Liver (tissue), 9 donors: ENCODE measurements around the gene CA10. TPM values are rescaled to one million over a fixed set of nuclear protein-coding genes. Genes with fewer than 3 reads are reported as not detected.

Experiments used
- DNase-seq: peaks from one replicate; pipeline ENCODE4 v3.0.0-alpha.2; 2017; ENCODE audit warnings: low spot score
- H3K27ac ChIP-seq, 2 donors: one replicate each; pipeline ENCODE4 v1.7.0; 2013; ENCODE audit warnings: inconsistent platforms in 2 of 2, low read length in 2 of 2, control low read depth in 1 of 2, low read depth in 1 of 2, mild to moderate bottlenecking in 1 of 2
- H3K27me3 ChIP-seq, 4 donors: one replicate each; pipeline versions ENCODE4 v1.6.1 to v1.7.0; 2013; ENCODE audit warnings: low read length in 3 of 4, inconsistent platforms in 1 of 4, mild to moderate bottlenecking in 1 of 4, moderate library complexity in 1 of 4; ENCODE audit not compliant: control insufficient read depth in 4 of 4, insufficient read depth in 4 of 4
- H3K36me3 ChIP-seq, 4 donors: one replicate each; pipeline versions ENCODE4 v1.6.1 to v1.7.0; 2013; ENCODE audit warnings: low read length in 3 of 4, mild to moderate bottlenecking in 3 of 4, low read depth in 1 of 4, moderate library complexity in 1 of 4; ENCODE audit not compliant: control insufficient read depth in 4 of 4, insufficient read depth in 3 of 4
- H3K4me1 ChIP-seq, 4 donors: one replicate each; pipeline versions ENCODE4 v1.6.1 to v1.7.0; 2013; ENCODE audit warnings: low read length in 3 of 4, mild to moderate bottlenecking in 3 of 4, moderate library complexity in 1 of 4; ENCODE audit not compliant: control insufficient read depth in 4 of 4, insufficient read depth in 4 of 4
- H3K4me3 ChIP-seq, 3 donors: one replicate each; pipeline versions ENCODE4 v1.6.1 to v1.7.0; 2013; ENCODE audit warnings: low read length in 3 of 3, control low read depth in 1 of 3, low read depth in 1 of 3, mild to moderate bottlenecking in 1 of 3
- H3K9ac ChIP-seq, 2 donors: one replicate each; pipeline ENCODE4 v1.7.0; 2013; ENCODE audit warnings: low read length in 2 of 2, mild to moderate bottlenecking in 2 of 2, moderate library complexity in 2 of 2, control low read depth in 1 of 2, low read depth in 1 of 2
- H3K9me3 ChIP-seq, 4 donors: one replicate each; pipeline versions ENCODE4 v1.6.1 to v1.7.0; 2013; ENCODE audit warnings: low read length in 3 of 4; ENCODE audit not compliant: control insufficient read depth in 4 of 4
- ATF3 ChIP-seq: IDR thresholded peaks from 2 replicates; pipeline ENCODE4 v1.6.1; 2016; ENCODE audit warnings: antibody characterized with exemption
- CTCF ChIP-seq: fragments of 150-350 bp; IDR thresholded peaks from 2 replicates; pipeline ENCODE4 v1.5.1; 2017; ENCODE audit warnings: improper control_type of control experiment, low read depth, low read length; ENCODE audit not compliant: missing input control
- EGR1 ChIP-seq, 2 donors: IDR thresholded peaks; 2 replicates each; pipeline ENCODE4 v1.6.1; 2016 to 2018; ENCODE audit warnings: antibody characterized with exemption in 2 of 2, low read depth in 2 of 2
- FOXA2 ChIP-seq: IDR thresholded peaks from 2 replicates; pipeline ENCODE4 v1.6.1; 2016; ENCODE audit warnings: antibody characterized with exemption
- GABPA ChIP-seq, 2 donors: IDR thresholded peaks in 1 of 2; conservative IDR thresholded peaks in 1 of 2; 2 replicates each; pipeline ENCODE4 v1.6.1; 2016; ENCODE audit warnings: antibody characterized with exemption in 2 of 2, mild to moderate bottlenecking in 1 of 2, moderate library complexity in 1 of 2
- HNF4A ChIP-seq, 2 donors: conservative IDR thresholded peaks; 2 replicates each; pipeline ENCODE4 v1.6.1; 2016; ENCODE audit warnings: antibody characterized with exemption in 2 of 2, mild to moderate bottlenecking in 2 of 2
- HNF4G ChIP-seq: IDR thresholded peaks from 2 replicates; pipeline ENCODE4 v1.6.1; 2016; ENCODE audit warnings: antibody characterized with exemption
- JUND ChIP-seq, 2 donors: IDR thresholded peaks; 2 replicates each; pipeline ENCODE4 v1.6.1; 2016; ENCODE audit warnings: antibody characterized with exemption in 2 of 2
- MAX ChIP-seq: IDR thresholded peaks from 2 replicates; pipeline ENCODE4 v1.6.1; 2016; ENCODE audit warnings: antibody characterized with exemption
- NR2F2 ChIP-seq: IDR thresholded peaks from 2 replicates; pipeline ENCODE4 v1.6.1; 2016; ENCODE audit warnings: antibody characterized with exemption
- RAD21 ChIP-seq, 2 donors: IDR thresholded peaks; 2 replicates each; pipeline ENCODE4 v1.6.1; 2016; ENCODE audit warnings: antibody characterized with exemption in 2 of 2, mild to moderate bottlenecking in 2 of 2
- REST ChIP-seq: IDR thresholded peaks from 2 replicates; pipeline ENCODE4 v1.6.1; 2016; ENCODE audit warnings: antibody characterized with exemption, mild to moderate bottlenecking
- RXRA ChIP-seq, 2 donors: IDR thresholded peaks; 2 replicates each; pipeline ENCODE4 v1.6.1; 2017 to 2018; ENCODE audit warnings: antibody characterized with exemption in 2 of 2, mild to moderate bottlenecking in 1 of 2
- SP1 ChIP-seq: IDR thresholded peaks from 2 replicates; pipeline ENCODE4 v1.6.1; 2018; ENCODE audit warnings: antibody characterized with exemption, mild to moderate bottlenecking
- TAF1 ChIP-seq: conservative IDR thresholded peaks from 2 replicates; pipeline ENCODE4 v1.6.1; 2016; ENCODE audit warnings: antibody characterized with exemption, mild to moderate bottlenecking
- YY1 ChIP-seq: IDR thresholded peaks from 2 replicates; pipeline ENCODE4 v1.6.1; 2016; ENCODE audit warnings: antibody characterized with exemption, mild to moderate bottlenecking
- WGBS: extraction: QIAGEN DNeasy Blood & Tissue Kit; methylation state at CpG from one replicate; pipeline ENCODE4 v1.1.7; 2013; 5-methylcytosine and 5-hydroxymethylcytosine counted together
- polyA plus RNA-seq, 2 donors: library from polyadenylated mRNA; stranded (reverse) in 1 of 2; unstranded in 1 of 2; fragments of 200-250 nt in 1 of 2; fragments of >200 nt in 1 of 2; fragmentation: Nextera tagmentation in 1 of 2; extraction: Ambion mirVana in 1 of 2; gene quantifications; one replicate each; pipeline versions ENCODE4 v1.2.1 to v1.2.3, GENCODE V29; 2013 to 2015
- total RNA-seq, 2 donors: library from RNA; depleted of rRNA; stranded (reverse); fragments of >200 nt; gene quantifications; one replicate each; pipeline ENCODE4 v1.2.3, GENCODE V29; 2014
- donor health status: healthy.
- donor health status: healthy.
- donor health status: healthy.
- donor health status: healthy.
- donor health status: healthy.

The CA10 gene
- total and polyA plus RNA-seq, 4 donors, result 0.05 TPM; not detected in 3

GRCh38 chr17:52191491-52191890 is 33.0 kb upstream of the CA10 start:
- no peaks in the 10 kb centered on the region for H3K9me3 ChIP-seq
- no peak overlapping the region for H3K9ac ChIP-seq
- no peak for DNase-seq
- no peaks in the 10 kb centered on the region for H3K4me1 ChIP-seq
- no peak overlapping the region for H3K27ac ChIP-seq
- H3K4me3 ChIP-seq, result no peak overlapping the region
- WGBS, result 85% methylated on average over 2 of the region's 2 CpGs
- TF ChIP-seq NR2F2, result no peak
- TF ChIP-seq CTCF, result no peak
- TF ChIP-seq REST, result no peak
- no peak for TF ChIP-seq YY1
- TF ChIP-seq SP1, result no peak
- no peak for TF ChIP-seq GABPA (IDR thresholded peaks at IDR 0.05 in 1 of 2, conservative IDR thresholded peaks at IDR 0.05 in 1 of 2)
- no peak for TF ChIP-seq EGR1 (IDR thresholded peaks at IDR 0.05; ENCODE audit: low read depth in 2 of 2)
- no peak for TF ChIP-seq FOXA2
- no peak for TF ChIP-seq RAD21 (IDR thresholded peaks at IDR 0.05)
- no peak for TF ChIP-seq JUND (IDR thresholded peaks at IDR 0.05)
- TF ChIP-seq MAX, result no peak
- TF ChIP-seq TAF1, result no peak
- TF ChIP-seq ATF3, result no peak
- no peak for TF ChIP-seq HNF4G
- no peak for TF ChIP-seq RXRA (IDR thresholded peaks at IDR 0.05)
- TF ChIP-seq HNF4A (conservative IDR thresholded peaks at IDR 0.05), result no peak
- H3K36me3 ChIP-seq, result no peaks in the 10 kb centered on the region
- no peaks in the 10 kb centered on the region for H3K27me3 ChIP-seq

GRCh38 chr17:52181782-52182181 is 23.3 kb upstream of the CA10 start:
- 27% methylated on average over 3 of the region's 3 CpGs for WGBS
- DNase-seq, result no peak

More at GRCh38 chr17:52181782-52182181, 23.3 kb upstream of the CA10 start:
- Histone ChIP-seq H3K27ac (no peak overlapping the region), H3K9ac (no peak overlapping the region), H3K27me3 (no peaks in the 10 kb centered on the region), H3K9me3 (no peaks in the 10 kb centered on the region), H3K36me3 (no peaks in the 10 kb centered on the region), H3K4me3 (no peak overlapping the region), H3K4me1 (no peaks in the 10 kb centered on the region)
- TF ChIP-seq CTCF (no peak), RAD21 (IDR thresholded peaks at IDR 0.05) (no peak), MAX (no peak), GABPA (IDR thresholded peaks at IDR 0.05 in 1 of 2, conservative IDR thresholded peaks at IDR 0.05 in 1 of 2) (no peak), JUND (IDR thresholded peaks at IDR 0.05) (no peak)
